Immature natural killer cell (primary cell): Measurements from ENCODE around the gene PUS7L. TPM values are rescaled to one million over a fixed set of nuclear protein-coding genes. Genes with fewer than 3 reads are reported as not detected.

Source experiments
- DNase-seq, 3 donors: peaks; one replicate each; pipeline ENCODE4 v3.0.0; 2022; ENCODE audit warnings: mixed read lengths in 1 of 3
- H3K27ac Mint-ChIP-seq, 6 donors: one replicate each; pipeline ENCODE4 v1.8.0; 2020; ENCODE audit warnings: mixed read lengths in 6 of 6, mild to moderate bottlenecking in 5 of 6, inconsistent platforms in 4 of 6, moderate library complexity in 3 of 6
- H3K27me3 Mint-ChIP-seq, 3 donors: one replicate each; pipeline ENCODE4 v1.8.0; 2020 to 2021; ENCODE audit warnings: low read depth in 3 of 3, mild to moderate bottlenecking in 3 of 3, mixed read lengths in 3 of 3, moderate library complexity in 3 of 3, inconsistent platforms in 1 of 3
- H3K36me3 Mint-ChIP-seq, 3 donors: one replicate each; pipeline ENCODE4 v1.8.0; 2020; ENCODE audit warnings: mixed read lengths in 3 of 3, inconsistent platforms in 2 of 3, mild to moderate bottlenecking in 2 of 3
- H3K4me1 Mint-ChIP-seq, 2 donors: one replicate each; pipeline ENCODE4 v1.8.0; 2020; ENCODE audit warnings: inconsistent platforms in 2 of 2, mild to moderate bottlenecking in 2 of 2, mixed read lengths in 2 of 2, moderate library complexity in 1 of 2
- H3K4me3 Mint-ChIP-seq, 5 donors: one replicate each; pipeline ENCODE4 v1.8.0; 2020; ENCODE audit warnings: mild to moderate bottlenecking in 5 of 5, mixed read lengths in 5 of 5, inconsistent platforms in 3 of 5, moderate library complexity in 3 of 5
- H3K9me3 Mint-ChIP-seq, 6 donors: one replicate each; pipeline ENCODE4 v1.8.0; 2020; ENCODE audit warnings: mild to moderate bottlenecking in 6 of 6, mixed read lengths in 6 of 6, inconsistent platforms in 4 of 6, moderate library complexity in 3 of 6
- polyA plus RNA-seq, 3 donors: library from polyadenylated mRNA; unstranded; fragments of 300-500 nt; fragmentation: Illumina TruSeq; gene quantifications; one replicate each; pipeline ENCODE4 v1.2.3, GENCODE V29; 2021

PUS7L gene
- polyA plus RNA-seq, 3 donors from 2014 or later, result 13.5 to 42.1 (median 35.9) TPM

DNA sequence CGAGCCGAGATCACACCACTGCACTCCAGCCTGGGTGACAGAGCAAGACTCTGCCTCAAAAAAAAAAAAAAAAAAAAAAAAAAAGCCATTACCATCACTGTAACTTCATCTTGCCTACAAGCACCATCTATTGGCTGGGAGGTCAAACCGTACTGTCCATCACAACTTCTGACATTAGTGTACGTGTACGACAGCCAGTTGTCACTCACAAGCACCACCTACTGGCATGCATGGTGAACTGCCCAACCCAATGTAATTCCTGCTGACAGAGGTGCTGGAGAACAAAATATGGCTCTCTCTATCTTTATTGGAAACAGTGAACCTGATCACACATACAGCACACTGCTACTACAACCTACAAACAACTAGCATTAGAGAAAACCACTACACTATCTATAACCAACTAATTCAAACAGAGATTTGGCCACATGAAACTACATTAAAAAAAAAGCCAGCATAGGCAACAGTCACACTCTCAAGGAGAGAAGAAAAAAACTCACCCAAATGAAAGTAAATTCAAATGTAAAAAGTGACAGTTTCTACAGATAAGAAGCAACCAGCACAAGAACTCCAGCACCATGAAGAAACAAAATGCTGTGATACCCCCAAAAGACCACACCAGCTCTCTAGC is 82.3 kb downstream of the PUS7L start:
- H3K27ac Mint-ChIP-seq, result no peak overlapping the region
- H3K27me3 Mint-ChIP-seq, result peaks cover 0 to 10% (median 3%) of the 10 kb centered on the region in 3 donors
- peaks cover 0 to 5% (median 0%) of the 10 kb centered on the region in 6 donors for H3K9me3 Mint-ChIP-seq
- no peaks in the 10 kb centered on the region for H3K36me3 Mint-ChIP-seq
- no peak for DNase-seq
- H3K4me1 Mint-ChIP-seq, result no peaks in the 10 kb centered on the region
- H3K4me3 Mint-ChIP-seq, result no peak overlapping the region

DNA sequence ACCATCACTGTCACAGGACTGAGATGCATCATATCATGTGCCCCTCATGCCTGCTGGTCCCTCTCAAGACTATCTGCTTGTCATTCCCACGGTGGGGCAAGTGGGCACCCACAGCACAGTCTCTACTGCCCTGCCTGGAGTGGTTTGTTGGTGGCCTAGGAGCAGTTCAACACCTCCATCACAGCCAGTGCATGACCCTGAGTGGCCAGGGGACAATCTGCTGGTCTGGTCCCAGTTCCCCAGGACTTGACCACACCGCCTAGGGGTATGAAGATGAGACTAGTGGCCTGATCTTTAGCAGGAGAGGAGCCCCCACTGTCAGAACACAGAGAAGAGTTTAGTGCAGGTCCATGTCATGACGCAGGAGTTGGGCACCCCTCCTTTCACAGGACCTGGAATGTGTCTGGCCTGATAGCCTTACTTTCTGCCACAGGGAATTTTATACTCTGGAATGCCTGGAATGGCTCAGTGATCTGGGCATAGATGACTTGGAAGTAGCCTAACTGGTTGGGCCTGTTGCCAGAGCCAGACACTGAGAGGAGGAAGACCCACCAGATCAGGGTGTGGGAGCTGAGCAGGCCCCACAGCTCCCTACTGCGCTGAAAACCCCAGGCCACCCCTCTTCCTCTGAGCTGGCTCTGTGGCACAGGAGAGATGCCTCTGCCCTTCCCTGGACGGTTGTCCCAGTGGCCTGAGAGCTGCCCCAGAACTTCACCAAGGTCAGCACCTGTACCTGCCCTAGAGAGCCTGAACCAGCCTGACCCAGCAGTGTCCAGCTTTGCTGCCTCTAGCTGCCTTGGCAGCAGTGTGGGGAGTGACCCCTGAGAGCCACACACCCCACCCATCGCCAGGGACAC is 83.3 kb downstream of the PUS7L start:
- Mint-ChIP-seq H3K9me3 (peaks cover 0 to 5% (median 0%) of the 10 kb centered on the region in 6 donors), H3K4me1 (no peaks in the 10 kb centered on the region), H3K4me3 (no peak overlapping the region), H3K27me3 (peaks cover 0 to 10% (median 3%) of the 10 kb centered on the region in 3 donors), H3K27ac (no peak overlapping the region), H3K36me3 (no peaks in the 10 kb centered on the region)
- no peak for DNase-seq

DNA sequence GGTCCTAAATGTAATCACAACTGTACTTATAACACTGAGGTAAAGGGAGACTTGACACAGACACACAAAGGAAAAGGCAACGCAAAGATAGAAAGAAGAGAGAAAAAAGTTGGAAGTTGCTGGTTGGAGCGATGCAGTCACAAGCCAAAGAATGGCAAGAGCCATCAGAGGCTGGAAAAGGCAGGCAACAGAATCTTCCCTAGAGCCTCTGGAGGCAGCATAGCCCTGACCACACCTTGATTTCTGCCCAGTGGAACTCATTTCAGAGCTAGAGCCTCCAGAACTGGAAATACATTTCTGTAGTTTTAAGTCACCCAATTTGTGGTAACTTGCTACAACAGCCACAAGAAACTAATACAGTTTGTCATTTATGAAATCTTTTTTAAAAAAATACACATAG is 89.2 kb downstream of the PUS7L start:
- peaks cover 0 to 4% (median 0%) of the 10 kb centered on the region in 6 donors for H3K9me3 Mint-ChIP-seq
- DNase-seq, result no peak
- H3K36me3 Mint-ChIP-seq, result no peaks in the 10 kb centered on the region
- H3K4me1 Mint-ChIP-seq, result no peaks in the 10 kb centered on the region
- no peak overlapping the region for H3K4me3 Mint-ChIP-seq
- H3K27ac Mint-ChIP-seq, result no peak overlapping the region
- peaks cover 0 to 5% (median 2%) of the 10 kb centered on the region in 3 donors for H3K27me3 Mint-ChIP-seq

Other genes with a start within 250 kb of the PUS7L start
- not detected for gene ADAMTS20, start 206.6 kb downstream of the PUS7L start, polyA plus RNA-seq
- gene IRAK4, start 161 bp upstream of the PUS7L start, polyA plus RNA-seq, result 10 to 100 TPM; 26.8 to 45.4 (median 39.3) TPM
- 10 to 100 TPM; 20.4 to 21.7 (median 21.3) TPM for gene TWF1, start 47.5 kb upstream of the PUS7L start, polyA plus RNA-seq
- 1 to 10 TPM; 2.0 to 7.8 (median 4.0) TPM for gene TMEM117, start 77.3 kb upstream of the PUS7L start, polyA plus RNA-seq